Stimulated activated CD4-positive, alpha-beta T cell treated with anti-CD3 and anti-CD28 coated beads, Interleukin-1b, Interleukin-23, amount 100 ng/mL, for 48 hours (primary cell): Measurements from ENCODE around the gene PIH1D1.

Experiments
- DNase-seq: peaks from one replicate; pipeline ENCODE4 v3.0.0-alpha.2; 2020

Gene PIH1D1

DNA sequence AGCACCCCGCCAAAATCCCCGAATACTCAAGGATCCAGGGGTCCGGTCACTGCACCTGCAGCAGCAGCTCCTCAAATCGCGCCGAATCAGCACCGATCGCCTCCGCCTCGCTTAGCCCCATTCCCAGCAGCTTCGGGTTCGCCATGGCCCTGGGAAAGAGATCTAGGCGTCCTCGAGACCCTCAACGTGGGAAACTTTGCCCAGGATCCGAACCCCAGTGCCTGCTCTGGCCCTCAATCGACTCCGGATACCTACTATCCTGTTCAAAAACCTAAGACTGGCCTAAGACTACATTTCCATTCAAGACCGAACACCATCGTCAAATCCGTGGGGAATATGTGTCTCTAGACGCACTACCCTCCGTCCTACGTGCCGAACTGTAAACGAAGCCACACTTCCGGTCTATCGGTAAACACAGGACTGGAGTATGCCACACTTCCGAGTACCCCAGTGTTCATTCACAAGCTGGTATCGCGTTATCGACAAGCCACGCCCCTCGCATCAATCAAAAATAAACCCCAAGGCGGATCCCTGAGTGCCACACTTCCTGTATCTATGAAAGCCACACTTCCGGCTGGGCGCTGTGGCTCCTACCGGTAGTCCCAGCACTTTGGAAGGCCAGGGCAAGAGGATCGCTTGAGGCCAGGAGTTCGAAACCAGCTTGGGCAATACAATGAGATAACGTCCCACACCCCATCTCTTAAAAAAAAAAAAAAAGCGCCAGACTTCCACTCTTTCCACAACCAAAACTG lies at the start of gene PIH1D1:
Gene PIH1D1, minus strand, starts transcription at position 385 of the 752 bp plus-strand sequence. Its CDS starts 240 bp downstream, at position 145.
- peak; percentile 96 for DNase-seq

DNA sequence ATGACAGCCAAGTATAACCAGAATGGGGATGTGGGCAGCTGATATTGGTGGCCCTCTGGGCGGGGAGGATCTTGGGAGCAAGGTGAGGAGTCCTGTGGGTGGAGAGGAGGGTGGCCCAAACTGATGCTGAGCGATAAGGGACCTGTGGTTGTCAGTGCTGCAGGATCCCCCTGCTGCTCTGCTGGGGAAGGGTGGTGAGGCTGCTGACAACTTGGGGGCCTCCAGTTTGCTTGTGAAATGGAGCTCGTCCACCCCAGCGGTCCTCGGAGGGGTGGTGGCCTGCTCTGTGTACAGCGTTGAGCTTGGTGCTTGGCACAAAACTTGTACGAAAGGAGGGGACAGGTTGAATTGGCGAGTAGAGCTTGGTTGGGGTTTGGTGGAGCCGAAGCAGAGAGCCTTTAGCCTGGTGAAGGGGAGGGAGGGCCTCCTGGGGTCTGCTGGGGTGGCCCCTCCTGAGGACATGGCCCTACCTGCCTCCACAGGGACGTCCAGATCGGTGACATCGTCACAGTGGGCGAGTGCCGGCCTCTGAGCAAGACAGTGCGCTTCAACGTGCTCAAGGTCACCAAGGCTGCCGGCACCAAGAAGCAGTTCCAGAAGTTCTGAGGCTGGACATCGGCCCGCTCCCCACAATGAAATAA lies 47.5 kb upstream of the PIH1D1 start:
- DNase-seq = no peak

- DNase-seq = no peak
Observed at GRCh38 chr19:49498475-49498874, 46.9 kb upstream of the PIH1D1 start.

DNA sequence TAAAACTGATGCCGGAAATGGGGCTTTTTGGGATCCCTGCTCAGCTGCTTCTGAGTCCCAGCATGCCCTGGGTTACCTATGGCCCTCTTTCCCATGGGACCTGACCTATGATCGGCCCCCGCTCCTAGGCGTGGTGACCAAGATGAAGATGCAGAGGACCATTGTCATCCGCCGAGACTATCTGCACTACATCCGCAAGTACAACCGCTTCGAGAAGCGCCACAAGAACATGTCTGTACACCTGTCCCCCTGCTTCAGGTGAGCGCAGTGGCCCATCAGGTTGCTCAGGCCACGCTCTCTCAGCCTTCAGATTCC lies 46.1 kb upstream of the PIH1D1 start:
- no peak for DNase-seq

DNA sequence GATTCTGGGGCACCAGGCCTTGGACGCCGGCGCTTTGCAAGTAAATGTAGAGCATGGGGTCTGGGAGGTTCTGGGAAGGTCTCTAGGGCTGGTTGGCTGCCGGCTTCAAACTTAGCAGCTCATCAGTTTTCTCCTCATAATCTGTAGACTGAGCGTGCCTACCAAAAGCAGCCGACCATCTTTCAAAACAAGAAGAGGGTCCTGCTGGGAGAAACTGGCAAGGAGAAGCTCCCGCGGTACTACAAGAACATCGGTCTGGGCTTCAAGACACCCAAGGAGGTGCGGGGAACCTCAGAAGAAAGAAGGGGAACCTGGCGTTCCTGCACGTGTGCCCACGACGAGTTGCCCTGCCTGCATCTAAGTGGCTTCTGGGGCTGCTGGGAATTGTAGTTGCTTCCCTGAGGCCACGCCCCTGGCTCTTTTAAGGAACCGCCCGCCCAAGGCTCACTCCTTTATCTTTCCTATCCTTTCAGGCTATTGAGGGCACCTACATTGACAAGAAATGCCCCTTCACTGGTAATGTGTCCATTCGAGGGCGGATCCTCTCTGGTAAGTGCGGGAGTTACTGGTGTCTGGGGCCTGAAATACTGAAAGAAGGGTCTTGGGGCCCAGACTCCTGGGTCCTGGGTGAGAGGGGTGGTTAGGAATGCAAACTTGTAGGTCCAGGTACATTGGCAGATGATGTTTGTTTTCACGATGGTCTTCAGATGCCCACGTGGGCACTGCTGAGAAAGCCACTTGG lies 45.6 kb upstream of the PIH1D1 start:
- DNase-seq = peak; percentile 77

DNA sequence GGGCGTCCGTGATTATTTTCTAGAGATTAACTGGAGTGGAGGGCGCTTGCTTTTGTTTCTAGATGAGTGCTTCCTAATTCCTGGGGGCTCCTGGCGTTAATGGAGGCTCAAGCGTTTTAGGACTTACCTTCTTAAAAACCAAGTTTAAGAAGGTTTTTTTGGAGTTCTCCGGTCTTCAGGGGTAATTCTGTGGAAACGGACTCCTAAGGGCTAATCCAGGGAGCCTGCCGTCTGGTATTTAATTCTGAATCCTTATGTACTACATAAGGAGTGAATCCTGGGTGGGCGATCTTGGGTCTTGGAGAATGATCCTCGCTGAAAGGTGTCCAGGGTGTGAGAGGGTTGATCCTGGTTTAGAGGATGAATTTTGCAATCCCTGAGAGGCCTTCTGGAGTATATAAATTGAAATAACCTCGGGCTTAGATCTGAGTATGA lies 45.0 kb upstream of the PIH1D1 start:
- no peak for DNase-seq

- no peak for DNase-seq
Observed at GRCh38 chr19:49492573-49493405, 41.2 kb upstream of the PIH1D1 start.

DNA sequence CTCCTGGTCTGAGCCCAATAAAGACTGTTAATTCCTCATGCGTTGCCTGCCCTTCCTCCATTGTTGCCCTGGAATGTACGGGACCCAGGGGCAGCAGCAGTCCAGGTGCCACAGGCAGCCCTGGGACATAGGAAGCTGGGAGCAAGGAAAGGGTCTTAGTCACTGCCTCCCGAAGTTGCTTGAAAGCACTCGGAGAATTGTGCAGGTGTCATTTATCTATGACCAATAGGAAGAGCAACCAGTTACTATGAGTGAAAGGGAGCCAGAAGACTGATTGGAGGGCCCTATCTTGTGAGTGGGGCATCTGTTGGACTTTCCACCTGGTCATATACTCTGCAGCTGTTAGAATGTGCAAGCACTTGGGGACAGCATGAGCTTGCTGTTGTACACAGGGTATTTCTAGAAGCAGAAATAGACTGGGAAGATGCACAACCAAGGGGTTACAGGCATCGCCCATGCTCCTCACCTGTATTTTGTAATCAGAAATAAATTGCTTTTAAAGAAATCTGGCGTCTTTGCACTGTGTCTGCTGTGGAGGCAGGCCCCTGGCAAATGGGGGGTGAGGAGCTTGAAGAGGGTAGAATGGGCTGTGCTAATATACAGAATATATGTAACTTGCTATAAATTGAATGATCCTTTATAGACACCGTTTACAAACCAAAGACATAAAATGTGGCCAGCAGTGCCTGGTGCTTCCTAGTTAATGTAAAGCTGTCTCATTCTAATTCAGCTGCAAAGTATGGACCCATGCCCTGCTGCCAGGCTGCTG lies 40.4 kb upstream of the PIH1D1 start:
- DNase-seq = no peak

DNA sequence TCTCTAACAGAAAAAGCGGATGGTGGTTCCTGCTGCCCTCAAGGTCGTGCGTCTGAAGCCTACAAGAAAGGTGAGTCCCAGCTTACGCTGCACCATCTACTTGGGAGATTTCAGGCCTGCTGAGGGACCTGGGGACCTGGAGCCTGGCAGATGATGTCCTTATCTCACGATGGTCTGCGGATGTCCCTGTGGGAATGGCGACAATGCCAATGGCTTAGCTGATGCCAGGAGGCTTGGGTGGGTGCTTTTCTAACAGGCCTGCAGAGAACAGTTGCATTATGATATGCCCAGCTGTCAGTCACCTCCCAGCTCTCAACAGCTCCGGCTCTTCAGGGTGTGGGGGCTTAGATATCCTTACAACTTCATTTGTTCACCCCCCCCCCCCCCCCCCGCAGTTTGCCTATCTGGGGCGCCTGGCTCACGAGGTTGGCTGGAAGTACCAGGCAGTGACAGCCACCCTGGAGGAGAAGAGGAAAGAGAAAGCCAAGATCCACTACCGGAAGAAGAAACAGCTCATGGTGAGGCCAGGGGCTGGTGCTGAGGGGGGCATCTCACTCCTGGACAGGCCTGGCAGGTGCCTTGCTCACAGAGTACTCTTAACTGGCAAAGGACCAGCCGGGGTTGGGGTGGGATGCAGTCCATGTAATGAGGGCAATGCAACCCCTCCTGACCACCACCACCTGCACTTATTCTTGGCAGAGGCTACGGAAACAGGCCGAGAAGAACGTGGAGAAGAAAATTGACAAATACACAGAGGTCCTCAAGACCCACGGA lies 39.6 kb upstream of the PIH1D1 start:
- no peak for DNase-seq

- no peak for DNase-seq
Observed at GRCh38 chr19:49490287-49491029, 38.8 kb upstream of the PIH1D1 start.

- DNase-seq = peak; percentile 37
Observed at GRCh38 chr19:49489601-49490167, 38.1 kb upstream of the PIH1D1 start.

DNA sequence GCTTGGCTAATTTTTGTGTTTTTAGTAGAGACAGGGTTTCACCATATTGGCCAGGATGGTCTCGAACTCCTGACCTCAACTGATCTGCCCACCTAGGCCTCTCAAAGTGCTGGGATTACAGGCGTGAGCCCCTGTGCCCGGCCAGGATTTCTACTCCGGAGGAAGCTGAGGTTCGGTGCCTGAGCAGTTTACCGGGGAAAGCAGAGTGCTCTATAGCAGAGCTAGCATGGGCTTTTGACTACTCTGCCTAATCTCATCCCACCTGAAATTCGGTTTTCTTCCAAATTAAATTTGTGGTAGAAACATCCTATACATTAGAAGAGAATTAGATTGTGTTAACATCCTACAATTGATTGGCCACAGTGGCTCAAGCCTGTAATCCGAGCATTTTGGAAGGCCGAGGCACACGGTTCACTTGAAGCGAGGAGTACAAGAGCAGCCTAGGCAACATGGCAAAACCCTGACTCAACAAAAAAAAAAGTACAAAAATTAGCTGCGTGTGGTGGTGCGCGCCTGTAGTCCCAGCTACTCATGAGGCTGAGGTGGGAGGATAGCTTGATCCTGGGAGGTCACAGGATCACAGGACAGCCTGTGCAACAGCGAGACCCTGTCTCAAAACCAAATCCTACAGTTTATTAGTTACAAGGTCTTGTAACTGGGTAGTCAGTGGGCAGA lies 37.4 kb upstream of the PIH1D1 start:
- DNase-seq = no peak

DNA sequence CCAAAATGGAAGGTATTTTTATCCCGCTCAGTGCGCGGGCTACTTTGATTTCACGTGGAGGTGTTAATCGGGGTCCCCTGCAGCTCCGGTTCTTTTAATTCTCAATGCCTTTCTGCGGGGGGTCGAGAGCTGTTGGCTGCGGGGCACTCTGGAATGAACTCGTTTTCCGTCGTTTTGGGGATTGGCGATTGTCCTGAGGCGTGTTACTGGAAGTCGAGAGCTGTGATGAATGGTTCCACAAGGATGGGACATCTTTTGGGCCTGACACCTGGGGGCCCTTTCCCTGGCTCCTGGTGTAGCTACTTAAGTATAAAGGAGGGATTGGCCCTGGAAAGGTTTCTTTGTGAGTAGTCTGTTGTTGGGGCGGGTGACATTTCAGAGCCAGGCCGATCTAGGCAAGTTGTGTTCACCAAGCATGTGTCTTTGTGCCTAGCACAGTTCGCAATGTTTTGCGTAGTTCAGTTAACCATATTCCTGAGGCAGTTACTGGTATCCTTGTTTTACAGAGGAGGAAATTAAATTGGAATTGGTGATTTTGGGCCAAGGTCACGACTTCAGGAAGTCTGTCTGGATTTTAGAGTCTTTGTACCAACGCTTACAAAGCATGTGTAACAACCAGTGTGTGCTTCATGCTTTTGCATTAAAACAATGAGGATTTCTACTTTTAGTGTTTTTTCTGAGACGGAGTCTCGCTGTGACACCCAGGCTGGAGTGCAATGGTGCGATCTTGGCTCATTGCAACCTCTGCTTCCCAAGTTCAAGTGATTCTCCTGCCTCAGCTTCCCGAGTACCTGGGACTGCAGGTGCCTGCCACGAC lies 36.6 kb upstream of the PIH1D1 start:
- DNase-seq = no peak

DNA sequence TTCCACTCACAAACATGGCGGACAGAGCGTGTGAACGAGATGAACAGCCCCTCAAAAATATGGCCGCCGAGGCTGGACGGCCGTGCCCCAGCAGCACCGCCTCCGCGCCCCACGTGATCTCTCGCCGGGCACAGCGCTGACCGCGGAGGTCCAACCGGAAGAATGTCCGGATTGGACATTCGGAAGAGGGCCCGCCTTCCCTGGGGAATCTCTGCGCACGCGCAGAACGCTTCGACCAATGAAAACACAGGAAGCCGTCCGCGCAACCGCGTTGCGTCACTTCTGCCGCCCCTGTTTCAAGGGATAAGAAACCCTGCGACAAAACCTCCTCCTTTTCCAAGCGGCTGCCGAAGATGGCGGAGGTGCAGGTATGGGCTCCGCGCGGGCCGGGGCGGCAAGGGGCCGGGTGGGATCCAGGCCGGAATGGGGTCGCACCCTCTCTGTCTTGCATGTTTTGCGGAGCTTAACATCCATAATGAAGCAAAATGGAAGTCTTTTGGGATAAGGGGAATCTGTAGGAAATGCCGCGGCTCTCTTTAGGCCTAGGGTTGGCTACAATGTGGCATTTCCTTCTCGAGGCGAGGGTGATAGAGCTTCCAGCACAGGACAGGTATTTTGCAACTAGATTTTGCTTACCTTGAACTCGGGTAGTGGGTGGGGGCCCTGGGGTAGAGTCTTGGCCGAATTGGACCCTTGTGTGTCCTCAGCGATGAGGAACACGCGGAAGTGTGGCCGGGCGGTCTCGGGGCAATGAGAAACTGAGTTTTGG lies 35.8 kb upstream of the PIH1D1 start, which contains the start of gene RPL13A:
Gene RPL13A, plus strand, starts transcription at position 332 of the 769 bp plus-strand sequence. Its CDS starts 22 bp downstream, at position 354.
- DNase-seq = peak; percentile 100

DNA sequence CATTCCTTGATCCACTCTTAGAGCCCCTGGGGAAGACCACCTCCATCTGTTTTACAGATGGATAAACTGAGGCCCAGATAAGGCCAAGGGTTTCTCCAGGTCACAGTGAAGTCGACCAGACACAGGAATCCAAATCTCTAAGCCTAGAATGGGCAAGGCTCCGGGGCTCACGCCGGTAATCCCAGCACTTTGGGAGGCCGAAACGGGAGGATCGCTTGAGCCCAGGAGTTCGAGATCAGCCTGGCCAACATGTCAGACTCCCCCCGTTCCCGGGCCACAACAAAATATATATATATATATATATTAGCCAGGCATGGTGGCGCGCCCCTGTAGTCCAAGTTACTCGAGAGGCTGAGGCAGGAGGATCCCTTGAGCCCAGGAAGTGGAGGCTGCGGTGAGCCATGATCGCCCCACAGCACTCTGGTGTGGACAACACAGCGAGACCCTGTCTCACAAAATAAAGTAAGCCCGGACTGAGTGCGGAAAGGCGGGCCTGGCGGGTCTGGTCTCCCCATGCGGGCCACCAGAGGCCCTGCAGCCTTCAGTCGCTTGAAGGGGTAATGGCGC lies 35.2 kb upstream of the PIH1D1 start:
- no peak for DNase-seq

- no peak for DNase-seq
Observed at GRCh38 chr19:49486232-49486631, 34.6 kb upstream of the PIH1D1 start.

DNA sequence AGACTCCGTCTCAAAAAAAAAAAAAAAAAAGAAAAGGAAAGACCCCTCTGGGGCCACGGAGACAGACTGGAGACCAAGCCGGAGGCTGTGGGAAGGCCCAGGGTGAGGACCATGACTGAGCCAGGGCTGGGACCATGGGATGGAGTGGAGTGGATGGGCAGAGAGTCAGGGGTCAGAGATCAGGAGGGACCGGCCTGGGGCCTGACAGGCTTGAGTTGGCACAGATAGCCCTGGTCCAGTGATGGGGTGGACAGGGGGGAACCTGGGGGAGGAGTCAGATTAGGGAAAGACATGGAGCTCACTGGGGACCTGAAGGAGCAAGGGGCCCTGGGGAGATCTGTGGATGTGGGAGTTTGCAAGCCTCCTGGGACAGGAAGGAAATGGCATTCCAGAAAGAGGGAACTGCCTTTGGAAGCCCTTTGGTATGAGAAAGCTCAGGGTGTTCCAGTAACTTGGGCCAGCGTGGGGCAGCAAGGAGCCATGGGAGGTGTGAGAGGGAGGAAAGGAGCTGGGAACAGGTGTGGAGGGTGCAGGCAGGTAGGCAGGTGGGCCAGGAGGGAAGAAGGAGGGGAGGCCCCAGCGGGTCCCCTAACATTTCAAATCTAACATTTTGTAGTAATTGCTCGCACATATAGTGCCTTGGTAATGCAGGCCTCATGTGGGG lies 29.5 kb upstream of the PIH1D1 start:
- no peak for DNase-seq
